ENCODE measurements around the gene SEPTIN1. TPM values are rescaled to one million over a fixed set of nuclear protein-coding genes. Genes with fewer than 3 reads are reported as not detected.
A peak's percentile ranks its signal among the peaks of the same experiment; 100 is the strongest.

The SEPTIN1 gene
- polyA plus RNA-seq, 1 of the 3 experiments (the other 2 are of a cell fraction): 0.25 TPM

DNA sequence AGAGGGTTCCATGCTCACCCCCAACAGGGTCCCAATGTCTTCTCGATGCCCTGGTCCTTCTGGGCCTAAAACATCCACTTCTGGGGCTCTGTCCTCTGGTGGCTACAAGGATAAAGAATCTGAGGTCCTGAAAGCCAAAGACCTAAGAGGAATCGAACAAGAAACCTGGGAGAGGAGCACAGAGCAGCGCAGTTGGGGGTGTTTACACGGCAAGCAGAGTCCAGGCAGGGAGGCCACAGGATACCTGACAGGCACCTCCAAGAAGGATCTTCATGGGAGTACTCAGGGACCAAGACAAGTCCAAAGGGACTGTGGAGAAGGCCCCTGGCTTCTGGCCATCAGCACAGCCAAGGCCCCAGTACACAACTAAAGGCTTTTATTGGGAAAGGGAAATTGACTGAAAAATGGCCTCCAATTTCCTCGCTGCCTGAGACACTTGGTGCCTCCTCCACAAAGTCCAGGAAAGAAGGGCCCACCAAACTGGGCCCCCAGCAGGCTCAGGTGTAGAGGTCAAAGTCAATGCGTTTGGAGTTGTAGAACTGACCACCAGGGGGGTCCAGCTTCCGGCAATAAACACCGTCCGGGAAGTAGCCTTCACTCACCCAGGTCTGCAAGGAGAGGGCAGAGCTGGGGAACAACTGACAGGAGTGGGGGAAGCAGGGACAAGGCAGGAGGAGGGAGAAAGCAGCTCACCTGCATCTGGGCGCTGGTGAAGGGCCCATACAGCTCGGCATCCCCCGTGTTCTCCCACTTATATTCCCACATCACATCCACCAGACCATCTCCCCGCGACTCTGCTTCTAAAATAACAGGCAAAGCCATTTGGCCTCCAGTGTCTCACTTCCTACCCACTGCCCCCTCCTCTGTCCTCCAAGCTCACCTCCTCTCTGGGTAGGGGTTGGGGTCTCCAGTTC is 29.6 kb downstream of the SEPTIN1 start:
- Histone ChIP-seq H3K79me2 (ENCODE audit: insufficient read depth) (peaks cover 26% of the 10 kb centered on the region), H3K9ac (peak overlapping the region; percentile 27; the same call in 1 of the 2 replicates), H3K9me2 (no peaks in the 10 kb centered on the region), H3F3A (replicated peaks; ENCODE audit: insufficient read depth) (peaks cover 13% of the 10 kb centered on the region), H4K20me1 (ENCODE audit: insufficient read depth) (peaks cover 21% of the 10 kb centered on the region), H3K36me3 (replicated peaks in 1 of 2; ENCODE audit: control insufficient read depth in 1 of 2, insufficient read depth in 2 of 2, low read length in 1 of 2) (peaks cover 22 to 45% of the 10 kb centered on the region in 2 experiments), H2AFZ (ENCODE audit: low read depth) (no peak overlapping the region), H3K4me3 (ENCODE audit: low read depth in 2 of 2, low read length in 1 of 2) (peak overlapping the region in 1 of 2 experiments; percentile 9; a peak in 1 of 4 replicates), H3K27me3 (ENCODE audit: insufficient read depth) (no peaks in the 10 kb centered on the region), H3K9me3 (no peaks in the 10 kb centered on the region), H3K4me1 (ENCODE audit: control insufficient read depth in 1 of 2, insufficient read depth in 2 of 2, low read depth in 1 of 2, low read length in 1 of 2) (peaks cover 34 to 38% of the 10 kb centered on the region in 2 experiments), H3K27ac (ENCODE audit: low read depth in 2 of 2, low read length in 1 of 2) (peak overlapping the region; percentile 24 to 99; a peak in 2 of 4 replicates), H3K4me2 (peak overlapping the region; percentile 96)
- TF ChIP-seq, protein P1, sequence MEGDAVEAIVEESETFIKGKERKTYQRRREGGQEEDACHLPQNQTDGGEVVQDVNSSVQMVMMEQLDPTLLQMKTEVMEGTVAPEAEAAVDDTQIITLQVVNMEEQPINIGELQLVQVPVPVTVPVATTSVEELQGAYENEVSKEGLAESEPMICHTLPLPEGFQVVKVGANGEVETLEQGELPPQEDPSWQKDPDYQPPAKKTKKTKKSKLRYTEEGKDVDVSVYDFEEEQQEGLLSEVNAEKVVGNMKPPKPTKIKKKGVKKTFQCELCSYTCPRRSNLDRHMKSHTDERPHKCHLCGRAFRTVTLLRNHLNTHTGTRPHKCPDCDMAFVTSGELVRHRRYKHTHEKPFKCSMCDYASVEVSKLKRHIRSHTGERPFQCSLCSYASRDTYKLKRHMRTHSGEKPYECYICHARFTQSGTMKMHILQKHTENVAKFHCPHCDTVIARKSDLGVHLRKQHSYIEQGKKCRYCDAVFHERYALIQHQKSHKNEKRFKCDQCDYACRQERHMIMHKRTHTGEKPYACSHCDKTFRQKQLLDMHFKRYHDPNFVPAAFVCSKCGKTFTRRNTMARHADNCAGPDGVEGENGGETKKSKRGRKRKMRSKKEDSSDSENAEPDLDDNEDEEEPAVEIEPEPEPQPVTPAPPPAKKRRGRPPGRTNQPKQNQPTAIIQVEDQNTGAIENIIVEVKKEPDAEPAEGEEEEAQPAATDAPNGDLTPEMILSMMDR (IDR thresholded peaks at IDR 0.05): peak; percentile 46
- TF ChIP-seq POLR2AphosphoS5 (IDR thresholded peaks at IDR 0.05; ENCODE audit: low read depth, low read length): no peak
- no peak for TF ChIP-seq SIN3A (IDR thresholded peaks at IDR 0.05; ENCODE audit: borderline replicate concordance, low read depth, low read length)
- TF ChIP-seq, protein P2, sequence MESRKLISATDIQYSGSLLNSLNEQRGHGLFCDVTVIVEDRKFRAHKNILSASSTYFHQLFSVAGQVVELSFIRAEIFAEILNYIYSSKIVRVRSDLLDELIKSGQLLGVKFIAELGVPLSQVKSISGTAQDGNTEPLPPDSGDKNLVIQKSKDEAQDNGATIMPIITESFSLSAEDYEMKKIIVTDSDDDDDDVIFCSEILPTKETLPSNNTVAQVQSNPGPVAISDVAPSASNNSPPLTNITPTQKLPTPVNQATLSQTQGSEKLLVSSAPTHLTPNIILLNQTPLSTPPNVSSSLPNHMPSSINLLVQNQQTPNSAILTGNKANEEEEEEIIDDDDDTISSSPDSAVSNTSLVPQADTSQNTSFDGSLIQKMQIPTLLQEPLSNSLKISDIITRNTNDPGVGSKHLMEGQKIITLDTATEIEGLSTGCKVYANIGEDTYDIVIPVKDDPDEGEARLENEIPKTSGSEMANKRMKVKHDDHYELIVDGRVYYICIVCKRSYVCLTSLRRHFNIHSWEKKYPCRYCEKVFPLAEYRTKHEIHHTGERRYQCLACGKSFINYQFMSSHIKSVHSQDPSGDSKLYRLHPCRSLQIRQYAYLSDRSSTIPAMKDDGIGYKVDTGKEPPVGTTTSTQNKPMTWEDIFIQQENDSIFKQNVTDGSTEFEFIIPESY (IDR thresholded peaks at IDR 0.05; ENCODE audit: borderline replicate concordance, low read depth): no peak
- no peak for TF ChIP-seq TAF1 (IDR thresholded peaks at IDR 0.05; ENCODE audit: borderline replicate concordance, low read depth, low read length)
- no peak for TF ChIP-seq NFIC (IDR thresholded peaks at IDR 0.05; ENCODE audit: borderline replicate concordance)
- no peak for TF ChIP-seq EP300 (IDR thresholded peaks at IDR 0.05; ENCODE audit: borderline replicate concordance in 1 of 2, low read depth in 1 of 2, low read length in 1 of 2)
- TF ChIP-seq CHD2 (IDR thresholded peaks at IDR 0.05; ENCODE audit: low read length, partially characterized antibody): no peak
- no peak for TF ChIP-seq GATA2 (CRISPR knock-in tag; IDR thresholded peaks at IDR 0.05)
- DNase-seq: peak; percentile 46
- POLR2A ChIA-PET: no interaction called here
- CTCF ChIA-PET: interaction anchor here (1.1 to 3.6 kb wide), 5 partner anchors 13 to 95 kb away, joined by 3 to 23 read pairs (median 7); partner anchors contain the start of gene ZNF771
- WGBS (ENCODE audit: low lambda C conversion rate): 81% methylated on average over 14 of the region's 14 CpGs

All from SK-N-SH (cell line).